GM12878 (cell line): ENCODE results near the gene TFDP1. TPM values are rescaled to one million over a fixed set of nuclear protein-coding genes. Genes with fewer than 3 reads are reported as not detected.

Experiments used
- ATAC-seq: fragments of 200-7000 bp; cut with Tn5 transposase; 3 replicates; pipeline ENCODE4 v1.9.1; 2020; ENCODE audit warnings: mild to moderate bottlenecking, moderate library complexity
- BruUV-seq: library from RNA; stranded (reverse); fragments of 400-500 nt; replicated peaks from 2 replicates; lab custom pipeline; 2021; lab: Mats Ljungman, UMichigan
- CTCF ChIA-PET: fragments of 300-600 bp; sonication (Branson Sonifier 250); formaldehyde crosslinking; extraction: SDS; loops from one replicate; lab custom pipeline; 2021; ENCODE audit warnings: inconsistent platforms; lab: Yijun Ruan, JAX
- POLR2A ChIA-PET: fragments of 350-600 bp; formaldehyde crosslinking; extraction: SDS; loops from one replicate; lab custom pipeline; 2021; ENCODE audit warnings: inconsistent platforms; lab: Charles Lee
- RAD21 ChIA-PET: fragments of 300-600 bp; sonication (Branson Sonifier 250); formaldehyde crosslinking; loops from one replicate; lab custom pipeline; 2023; ENCODE audit warnings: antibody characterized with exemption; ENCODE audit not compliant: unreplicated experiment; lab: Charles Lee
- SMC1A ChIA-PET: fragments of 300-600 bp; sonication (Branson Sonifier 250); formaldehyde crosslinking; loops from one replicate; lab custom pipeline; 2023; ENCODE audit not compliant: unreplicated experiment, uncharacterized antibody; lab: Charles Lee
- DNase-seq: peaks from one replicate; pipeline ENCODE4 v3.0.0-alpha.2; 2011; ENCODE audit warnings: low read depth, low spot score
- FAIRE-seq: peaks from 3 replicates; lab custom pipeline; 2011; peaks lifted over from hg19 to GRCh38; lab: Jason Lieb, UNC
- H2AFZ ChIP-seq: 2 replicates; pipeline ENCODE4 v1.6.0; 2011; ENCODE audit warnings: low read depth, low read length, control low read depth; ENCODE audit not compliant: control insufficient read depth
- H3K27ac ChIP-seq: 2 replicates; pipeline ENCODE4 v1.5.1; 2011; ENCODE audit warnings: control low read depth; ENCODE audit not compliant: control insufficient read depth, insufficient read depth
- H3K27me3 ChIP-seq, 2 experiments: replicated peaks in 1 of 2; 2 replicates each; pipeline versions ENCODE4 v1.6.0 to v1.6.1; 2011; ENCODE audit warnings: low read length in 1 of 2; ENCODE audit not compliant: control insufficient read depth in 2 of 2, insufficient read depth in 2 of 2
- H3K36me3 ChIP-seq, 2 experiments: 2 replicates each; pipeline ENCODE4 v1.5.1; 2011; ENCODE audit warnings: low read length in 1 of 2; ENCODE audit not compliant: control insufficient read depth in 2 of 2, insufficient read depth in 2 of 2
- H3K4me1 ChIP-seq: 2 replicates; pipeline ENCODE4 v1.6.1; 2011; ENCODE audit warnings: mild to moderate bottlenecking, low read length, moderate library complexity, mixed read lengths; ENCODE audit not compliant: control insufficient read depth, insufficient read depth
- H3K4me2 ChIP-seq: 2 replicates; pipeline ENCODE4 v1.6.0; 2011; ENCODE audit warnings: control low read depth; ENCODE audit not compliant: control insufficient read depth, insufficient read depth
- H3K4me3 ChIP-seq: fragments of 200-600 bp; sonication (generic); 2 replicates; pipeline ENCODE4 v1.5.1; 2016
- H3K79me2 ChIP-seq: 2 replicates; pipeline ENCODE4 v1.6.0; 2011; ENCODE audit warnings: low read length; ENCODE audit not compliant: control insufficient read depth, insufficient read depth
- H3K9ac ChIP-seq: 2 replicates; pipeline ENCODE4 v1.8.0; 2011; ENCODE audit warnings: low read length, control low read depth, mixed read lengths; ENCODE audit not compliant: control insufficient read depth, insufficient read depth
- H3K9me3 ChIP-seq: replicated peaks from 3 replicates; pipeline ENCODE4 v1.5.1; 2011; ENCODE audit warnings: mild to moderate bottlenecking, low read length; ENCODE audit not compliant: control insufficient read depth, insufficient read depth
- H4K20me1 ChIP-seq: 2 replicates; pipeline ENCODE4 v1.6.0; 2011; ENCODE audit not compliant: control insufficient read depth, insufficient read depth
- MEF2B ChIP-seq: fragments of 450-650 bp; IDR thresholded peaks from 2 replicates; pipeline ENCODE4 v1.6.1; 2018; ENCODE audit warnings: mild to moderate bottlenecking, moderate library complexity; ENCODE audit not compliant: partially characterized antibody, poor library complexity, severe bottlenecking
- SIN3A ChIP-seq: IDR thresholded peaks from 2 replicates; pipeline ENCODE4 v1.6.1; 2012; ENCODE audit warnings: low read depth, low read length, improper control_type of control experiment
- SMAD5 ChIP-seq: IDR thresholded peaks from 2 replicates; pipeline ENCODE4 v1.6.1; 2016; ENCODE audit warnings: antibody characterized with exemption, low read depth
- WRNIP1 ChIP-seq: IDR thresholded peaks from 2 replicates; pipeline ENCODE4 v1.6.1; 2011; ENCODE audit warnings: low read depth, low read length, improper control_type of control experiment, borderline replicate concordance
- ZNF24 ChIP-seq: fragments of 450-650 bp; IDR thresholded peaks from 2 replicates; pipeline ENCODE4 v1.6.1; 2017; ENCODE audit warnings: antibody characterized with exemption, mild to moderate bottlenecking
- ZSCAN29 ChIP-seq: fragments of 450-650 bp; IDR thresholded peaks from 2 replicates; pipeline ENCODE4 v1.6.1; 2017; ENCODE audit warnings: mild to moderate bottlenecking, moderate library complexity
- WGBS: methylation state at CpG from one replicate; pipeline ENCODE4 v1.1.6; 2016; ENCODE audit warnings: low lambda C conversion rate; ENCODE audit not compliant: insufficient replicate concordance, insufficient coverage; ENCODE audit errors: missing lambda C conversion rate; 5-methylcytosine and 5-hydroxymethylcytosine counted together
- in situ Hi-C: fragments of 300-500 bp; cut with MboI; formaldehyde crosslinking; loops from 9 replicates; pipeline ENCODE4 v1.14.3; 2018; ENCODE audit warnings: mixed read lengths
- intact Hi-C: fragments of 100-400 bp; cut with micrococcal nuclease; formaldehyde crosslinking; loops from one replicate; pipeline ENCODE4 v1.14.2; 2022; ENCODE audit not compliant: unreplicated experiment
- polyA plus RNA-seq, 11 experiments: library from polyadenylated mRNA; depleted of rRNA in 4 of 11; unstranded in 6 of 11; stranded (reverse) in 5 of 11; fragments of >200 nt; fragmentation: Nextera tagmentation in 4 of 11; fragmentation: Illumina TruSeq in 1 of 11; extraction: Ambion mirVana in 4 of 11; extraction: Trizol in 1 of 11; gene quantifications; 1 replicate in 1 of 11; 2 replicates in 10 of 11; pipeline versions ENCODE4 v1.2.1 to v1.2.3, GENCODE V29; 2011 to 2016; ENCODE audit warnings: inconsistent platforms in 2 of 11, missing spikeins in 2 of 11, low read depth in 1 of 11
- total RNA-seq, 4 experiments: library from RNA; depleted of rRNA in 3 of 4; stranded (reverse); fragments of >200 nt in 3 of 4; fragmentation: Illumina TruSeq in 1 of 4; extraction: Trizol in 1 of 4; gene quantifications; 2 replicates each; pipeline versions ENCODE4 v1.2.1 to v1.2.3, GENCODE V29; 2013 to 2021
- TF ChIP-seq, protein P1 (sequence below): IDR thresholded peaks from 2 replicates; pipeline ENCODE4 v1.6.1; 2011; ENCODE audit warnings: borderline replicate concordance, low read depth, mild to moderate bottlenecking, moderate library complexity, mixed read lengths, low read length; ENCODE audit not compliant: insufficient read depth; ENCODE audit errors: extremely low read length
- TF ChIP-seq, protein P2 (sequence below): fragments of 450-650 bp; IDR thresholded peaks from 2 replicates; pipeline ENCODE4 v1.6.1; 2018; ENCODE audit warnings: mild to moderate bottlenecking, low read depth, moderate library complexity; ENCODE audit not compliant: partially characterized antibody
- TF ChIP-seq, protein P3 (sequence below): fragments of 450-650 bp; IDR thresholded peaks from 2 replicates; pipeline ENCODE4 v1.6.1; 2017; ENCODE audit warnings: mild to moderate bottlenecking, low read depth, inconsistent platforms; ENCODE audit not compliant: poor library complexity, severe bottlenecking

TFDP1 gene
- total and polyA plus RNA-seq, 10 of the 15 experiments (the other 5 are each of a cell fraction or from before 2014, with no cell fraction given): 37.7 to 254 (median 119) TPM

DNA sequence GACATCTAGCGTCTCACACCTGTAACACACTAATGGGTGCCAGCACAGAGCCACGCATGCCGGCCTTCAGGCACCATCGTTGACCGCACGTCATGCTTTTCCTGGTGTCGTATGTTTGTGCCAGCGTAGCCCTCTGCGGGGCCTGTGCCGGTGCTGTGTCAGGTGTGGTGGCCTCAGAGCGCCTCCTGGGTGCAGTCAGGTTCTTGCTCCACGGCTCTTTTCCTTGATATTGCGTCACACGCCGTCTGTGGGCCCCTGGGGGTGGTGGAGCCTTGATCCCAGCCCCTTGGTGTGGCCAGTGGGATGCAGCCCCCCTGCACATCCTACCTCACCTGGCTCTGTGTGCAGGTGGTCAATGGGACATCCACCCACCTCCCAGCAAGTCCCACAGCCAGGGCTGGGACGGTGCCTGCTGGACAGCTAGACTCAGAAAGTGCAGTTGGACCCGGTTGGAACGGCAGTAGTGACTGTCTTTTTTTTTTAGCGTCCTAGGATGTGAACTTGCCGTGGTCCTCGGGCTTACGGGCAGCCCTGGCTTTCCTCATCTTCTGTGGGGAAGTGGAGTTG, 24.5 kb downstream of the TFDP1 start:
- H3K4me3 ChIP-seq: no peak overlapping the region
- H3K27ac ChIP-seq: no peak overlapping the region
- H3K36me3 ChIP-seq: peaks cover 17 to 25% of the 10 kb centered on the region in 2 experiments; a peak in 3 of 4 replicates
- no peak for DNase-seq
- POLR2A ChIA-PET: no interaction called here
- in situ Hi-C loops (no loop called here), intact Hi-C loops (no loop called here)
- ATAC-seq: no peak
- CTCF ChIA-PET: no interaction called here
- FAIRE-seq: no peak
- SMC1A ChIA-PET: no interaction called here
- no peaks in the 10 kb centered on the region for H3K9me3 ChIP-seq
- no TSS peak for BruUV-seq
- RAD21 ChIA-PET: no interaction called here
- H2AFZ ChIP-seq: no peak overlapping the region
- 94% methylated on average over 22 of the region's 22 CpGs for WGBS
- no peaks in the 10 kb centered on the region for H3K27me3 ChIP-seq
- no peak overlapping the region for H3K4me2 ChIP-seq
- H3K79me2 ChIP-seq: peaks cover 24% of the 10 kb centered on the region
- no peak overlapping the region for H3K9ac ChIP-seq
- H3K4me1 ChIP-seq: peaks cover 3% of the 10 kb centered on the region; the same call in 1 of the 2 replicates
- H4K20me1 ChIP-seq: peaks cover 3% of the 10 kb centered on the region; the same call in 1 of the 2 replicates
- TF ChIP-seq MEF2B: no peak
- TF ChIP-seq, protein P1, sequence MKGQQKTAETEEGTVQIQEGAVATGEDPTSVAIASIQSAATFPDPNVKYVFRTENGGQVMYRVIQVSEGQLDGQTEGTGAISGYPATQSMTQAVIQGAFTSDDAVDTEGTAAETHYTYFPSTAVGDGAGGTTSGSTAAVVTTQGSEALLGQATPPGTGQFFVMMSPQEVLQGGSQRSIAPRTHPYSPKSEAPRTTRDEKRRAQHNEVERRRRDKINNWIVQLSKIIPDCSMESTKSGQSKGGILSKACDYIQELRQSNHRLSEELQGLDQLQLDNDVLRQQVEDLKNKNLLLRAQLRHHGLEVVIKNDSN: no peak
- TF ChIP-seq ZSCAN29: no peak
- TF ChIP-seq WRNIP1: no peak
- TF ChIP-seq SMAD5: no peak

DNA sequence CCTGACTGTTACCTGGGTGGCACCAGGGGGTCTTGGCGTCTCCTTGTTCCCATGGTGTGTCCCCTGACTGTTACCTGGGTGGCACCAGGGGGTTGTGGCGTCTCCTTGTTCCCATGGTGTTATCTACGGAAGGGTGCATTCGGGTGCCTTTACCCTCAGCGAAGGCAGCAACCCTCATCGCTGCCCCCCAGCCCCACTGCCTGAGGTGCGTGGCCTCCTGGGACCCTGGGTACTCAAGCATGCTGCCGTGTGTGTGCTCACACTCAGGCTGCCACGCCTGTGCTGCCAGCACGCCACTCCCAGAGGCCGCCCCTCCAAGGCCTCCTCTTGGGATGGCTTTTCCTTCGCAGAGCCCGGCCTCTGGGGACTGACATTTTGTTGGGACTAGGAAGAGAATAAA, 25.1 kb downstream of the TFDP1 start:
- ChIA-PET RAD21 (no interaction called here), SMC1A (no interaction called here), CTCF (no interaction called here), POLR2A (no interaction called here)
- H3K4me1 ChIP-seq: no peaks in the 10 kb centered on the region
- ATAC-seq (no peak), DNase-seq (no peak), FAIRE-seq (no peak)
- H3K27me3 ChIP-seq: no peaks in the 10 kb centered on the region
- peaks cover 3% of the 10 kb centered on the region; the same call in 1 of the 2 replicates for H4K20me1 ChIP-seq
- no TSS peak for BruUV-seq
- H3K36me3 ChIP-seq: peaks cover 17 to 26% of the 10 kb centered on the region in 2 experiments; a peak in 3 of 4 replicates
- H3K4me2 ChIP-seq: no peak overlapping the region
- intact Hi-C loops (no loop called here), in situ Hi-C loops (no loop called here)
- peaks cover 21% of the 10 kb centered on the region for H3K79me2 ChIP-seq
- no peak overlapping the region for H3K27ac ChIP-seq
- WGBS: 61% methylated on average over 13 of the region's 13 CpGs
- H3K9ac ChIP-seq: no peak overlapping the region
- H3K9me3 ChIP-seq: no peaks in the 10 kb centered on the region
- H2AFZ ChIP-seq: no peak overlapping the region
- H3K4me3 ChIP-seq: no peak overlapping the region
- TF ChIP-seq SIN3A: no peak
- TF ChIP-seq, protein P2, sequence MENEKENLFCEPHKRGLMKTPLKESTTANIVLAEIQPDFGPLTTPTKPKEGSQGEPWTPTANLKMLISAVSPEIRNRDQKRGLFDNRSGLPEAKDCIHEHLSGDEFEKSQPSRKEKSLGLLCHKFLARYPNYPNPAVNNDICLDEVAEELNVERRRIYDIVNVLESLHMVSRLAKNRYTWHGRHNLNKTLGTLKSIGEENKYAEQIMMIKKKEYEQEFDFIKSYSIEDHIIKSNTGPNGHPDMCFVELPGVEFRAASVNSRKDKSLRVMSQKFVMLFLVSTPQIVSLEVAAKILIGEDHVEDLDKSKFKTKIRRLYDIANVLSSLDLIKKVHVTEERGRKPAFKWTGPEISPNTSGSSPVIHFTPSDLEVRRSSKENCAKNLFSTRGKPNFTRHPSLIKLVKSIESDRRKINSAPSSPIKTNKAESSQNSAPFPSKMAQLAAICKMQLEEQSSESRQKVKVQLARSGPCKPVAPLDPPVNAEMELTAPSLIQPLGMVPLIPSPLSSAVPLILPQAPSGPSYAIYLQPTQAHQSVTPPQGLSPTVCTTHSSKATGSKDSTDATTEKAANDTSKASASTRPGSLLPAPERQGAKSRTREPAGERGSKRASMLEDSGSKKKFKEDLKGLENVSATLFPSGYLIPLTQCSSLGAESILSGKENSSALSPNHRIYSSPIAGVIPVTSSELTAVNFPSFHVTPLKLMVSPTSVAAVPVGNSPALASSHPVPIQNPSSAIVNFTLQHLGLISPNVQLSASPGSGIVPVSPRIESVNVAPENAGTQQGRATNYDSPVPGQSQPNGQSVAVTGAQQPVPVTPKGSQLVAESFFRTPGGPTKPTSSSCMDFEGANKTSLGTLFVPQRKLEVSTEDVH: no peak
- TF ChIP-seq ZNF24: no peak
- TF ChIP-seq, protein P3, sequence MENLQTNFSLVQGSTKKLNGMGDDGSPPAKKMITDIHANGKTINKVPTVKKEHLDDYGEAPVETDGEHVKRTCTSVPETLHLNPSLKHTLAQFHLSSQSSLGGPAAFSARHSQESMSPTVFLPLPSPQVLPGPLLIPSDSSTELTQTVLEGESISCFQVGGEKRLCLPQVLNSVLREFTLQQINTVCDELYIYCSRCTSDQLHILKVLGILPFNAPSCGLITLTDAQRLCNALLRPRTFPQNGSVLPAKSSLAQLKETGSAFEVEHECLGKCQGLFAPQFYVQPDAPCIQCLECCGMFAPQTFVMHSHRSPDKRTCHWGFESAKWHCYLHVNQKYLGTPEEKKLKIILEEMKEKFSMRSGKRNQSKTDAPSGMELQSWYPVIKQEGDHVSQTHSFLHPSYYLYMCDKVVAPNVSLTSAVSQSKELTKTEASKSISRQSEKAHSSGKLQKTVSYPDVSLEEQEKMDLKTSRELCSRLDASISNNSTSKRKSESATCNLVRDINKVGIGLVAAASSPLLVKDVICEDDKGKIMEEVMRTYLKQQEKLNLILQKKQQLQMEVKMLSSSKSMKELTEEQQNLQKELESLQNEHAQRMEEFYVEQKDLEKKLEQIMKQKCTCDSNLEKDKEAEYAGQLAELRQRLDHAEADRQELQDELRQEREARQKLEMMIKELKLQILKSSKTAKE: no peak
